ENCODE data around the gene RTBDN. TPM values are rescaled to one million over a fixed set of nuclear protein-coding genes. Genes with fewer than 3 reads are reported as not detected.

The RTBDN gene
- total and polyA plus RNA-seq, 8 donors, result 0.19 to 4.6 (median 0.66) TPM; not detected in 2

- WGBS, 2 donors, result 58 to 66% methylated on average over 5 of the region's 5 CpGs
- Histone ChIP-seq H3K4me1 (peaks cover 16 to 52% (median 23%) of the 10 kb centered on the region in 3 donors), H3K27me3 (no peaks in the 10 kb centered on the region), H3K4me3 (no peak overlapping the region), H3K9me3 (no peaks in the 10 kb centered on the region), H3K27ac (peak overlapping the region in 2 of 4 donors; percentile 95 to 99), H3K36me3 (no peaks in the 10 kb centered on the region)
- ATAC-seq, result no peak
- no peak for TF ChIP-seq CTCF (IDR thresholded peaks at IDR 0.05)
- intact Hi-C loops (cut with DNase I), result no loop called here
- no peak for DNase-seq
- FAIRE-seq, result no peak
Measured at GRCh38 chr19:12784871-12785430, 49.4 kb downstream of the RTBDN start.

- intact Hi-C loops (cut with DNase I), result no loop called here
- Histone ChIP-seq H3K27ac (peak overlapping the region; percentile 68 to 99 (median 84)), H3K36me3 (no peaks in the 10 kb centered on the region), H3K27me3 (no peaks in the 10 kb centered on the region), H3K4me3 (no peak overlapping the region), H3K9me3 (no peaks in the 10 kb centered on the region), H3K4me1 (peaks cover 16 to 56% (median 23%) of the 10 kb centered on the region in 3 donors)
- TF ChIP-seq CTCF (IDR thresholded peaks at IDR 0.05), result no peak
- FAIRE-seq (no peak), ATAC-seq (no peak), DNase-seq (no peak)
- 62 to 67% methylated on average over 10 of the region's 10 CpGs for WGBS, 2 donors
Measured at GRCh38 chr19:12784394-12784870, 49.9 kb downstream of the RTBDN start.

- Histone ChIP-seq H3K9me3 (no peaks in the 10 kb centered on the region), H3K4me3 (no peak overlapping the region), H3K27ac (peak overlapping the region; percentile 68 to 99 (median 84)), H3K27me3 (no peaks in the 10 kb centered on the region), H3K36me3 (no peaks in the 10 kb centered on the region), H3K4me1 (peaks cover 11 to 58% (median 24%) of the 10 kb centered on the region in 3 donors)
- ATAC-seq (no peak), FAIRE-seq (no peak), DNase-seq (peak in 2 of 6 donors; percentile 58 to 66)
- TF ChIP-seq CTCF (IDR thresholded peaks at IDR 0.05), result no peak
- intact Hi-C loops (cut with DNase I), result no loop called here
- WGBS, 2 donors, result 29 to 33% methylated on average over 16 to 19 of the region's 19 CpGs
Measured at GRCh38 chr19:12783849-12784393, 50.5 kb downstream of the RTBDN start.

GRCh38 chr19:12783291-12783848 is 51.0 kb downstream of the RTBDN start:
- intact Hi-C loops (cut with DNase I), result no loop called here
- Histone ChIP-seq H3K4me1 (peaks cover 5 to 57% (median 23%) of the 10 kb centered on the region in 3 donors), H3K4me3 (peak overlapping the region in 2 of 4 donors; percentile 46 to 55), H3K9me3 (no peaks in the 10 kb centered on the region), H3K36me3 (no peaks in the 10 kb centered on the region), H3K27me3 (no peaks in the 10 kb centered on the region), H3K27ac (peak overlapping the region; percentile 68 to 99 (median 84))
- 32 to 37% methylated on average over 16 of the region's 16 CpGs for WGBS, 2 donors
- ATAC-seq, result no peak
- no peak for TF ChIP-seq CTCF (IDR thresholded peaks at IDR 0.05)
- FAIRE-seq, result no peak
- no peak for DNase-seq

Measured in pancreas (tissue), 10 donors.